MM.1S (cell line): ENCODE results near the gene AKR1B15.

ENCODE experiments used
- DNase-seq: peaks from one replicate; pipeline ENCODE4 v3.0.0-alpha.2; 2015
- H2AFZ ChIP-seq: fragments of 300-600 bp; sonication (generic); 2 replicates; pipeline ENCODE4 v1.6.0; 2016; ENCODE audit warnings: antibody characterized with exemption, low read length
- H3F3A ChIP-seq: fragments of 300-600 bp; sonication (generic); 2 replicates; pipeline ENCODE4 v1.6.1; 2016; ENCODE audit warnings: mild to moderate bottlenecking, antibody characterized with exemption, low read length, moderate library complexity, mixed read lengths; ENCODE audit not compliant: insufficient read depth
- H3K27ac ChIP-seq: fragments of 300-600 bp; sonication (generic); 2 replicates; pipeline ENCODE4 v1.5.1; 2016; ENCODE audit warnings: mild to moderate bottlenecking, low read length
- H3K27me3 ChIP-seq: fragments of 300-600 bp; sonication (generic); replicated peaks from 2 replicates; pipeline ENCODE4 v1.6.0; 2016; ENCODE audit warnings: low read length; ENCODE audit not compliant: insufficient read depth
- H3K36me3 ChIP-seq: fragments of 300-600 bp; sonication (generic); replicated peaks from 2 replicates; pipeline ENCODE4 v1.6.1; 2016; ENCODE audit warnings: mild to moderate bottlenecking, low read length, mixed read lengths; ENCODE audit not compliant: insufficient read depth
- H3K4me1 ChIP-seq: fragments of 300-600 bp; sonication (generic); 2 replicates; pipeline ENCODE4 v1.6.1; 2016; ENCODE audit warnings: low read length, mixed read lengths
- H3K4me2 ChIP-seq: fragments of 300-600 bp; sonication (generic); 2 replicates; pipeline ENCODE4 v1.6.0; 2016; ENCODE audit warnings: low read depth, low read length
- H3K4me3 ChIP-seq: fragments of 300-600 bp; sonication (generic); 2 replicates; pipeline ENCODE4 v1.5.1; 2016; ENCODE audit warnings: low read length, mixed read lengths
- H3K79me2 ChIP-seq: fragments of 300-600 bp; sonication (generic); 2 replicates; pipeline ENCODE4 v1.6.1; 2016; ENCODE audit warnings: mixed run types, low read length, mixed read lengths
- H3K9ac ChIP-seq: fragments of 300-600 bp; sonication (generic); 2 replicates; pipeline ENCODE4 v1.6.1; 2016; ENCODE audit warnings: low read length, mixed read lengths
- H3K9me2 ChIP-seq: fragments of 300-600 bp; sonication (generic); replicated peaks from 2 replicates; pipeline ENCODE4 v1.6.1; 2016; ENCODE audit warnings: mild to moderate bottlenecking, low read length, mixed read lengths; ENCODE audit not compliant: insufficient read depth
- H3K9me3 ChIP-seq: fragments of 300-600 bp; sonication (generic); replicated peaks from 2 replicates; pipeline ENCODE4 v1.6.1; 2016; ENCODE audit warnings: mild to moderate bottlenecking, low read length, mixed read lengths; ENCODE audit not compliant: insufficient read depth
- H4K20me1 ChIP-seq: fragments of 300-600 bp; sonication (generic); 2 replicates; pipeline ENCODE4 v1.6.1; 2016; ENCODE audit warnings: mild to moderate bottlenecking, low read length, moderate library complexity, mixed read lengths; ENCODE audit not compliant: insufficient read depth
- CTCF ChIP-seq: fragments of 300-600 bp; sonication (generic); IDR thresholded peaks from 2 replicates; pipeline ENCODE4 v1.5.1; 2016; ENCODE audit warnings: antibody characterized with exemption, low read length, mixed read lengths
- EZH2 ChIP-seq: fragments of 300-600 bp; sonication (generic); optimal IDR thresholded peaks from 2 replicates; pipeline ENCODE3; 2017; ENCODE audit warnings: low read depth, mild to moderate bottlenecking, antibody characterized with exemption, low read length, mixed read lengths
- EZH2phosphoT487 ChIP-seq: fragments of 300-600 bp; sonication (generic); IDR thresholded peaks from 2 replicates; pipeline ENCODE4 v1.6.1; 2018; ENCODE audit warnings: antibody characterized with exemption, low read length

AKR1B15 gene

DNA sequence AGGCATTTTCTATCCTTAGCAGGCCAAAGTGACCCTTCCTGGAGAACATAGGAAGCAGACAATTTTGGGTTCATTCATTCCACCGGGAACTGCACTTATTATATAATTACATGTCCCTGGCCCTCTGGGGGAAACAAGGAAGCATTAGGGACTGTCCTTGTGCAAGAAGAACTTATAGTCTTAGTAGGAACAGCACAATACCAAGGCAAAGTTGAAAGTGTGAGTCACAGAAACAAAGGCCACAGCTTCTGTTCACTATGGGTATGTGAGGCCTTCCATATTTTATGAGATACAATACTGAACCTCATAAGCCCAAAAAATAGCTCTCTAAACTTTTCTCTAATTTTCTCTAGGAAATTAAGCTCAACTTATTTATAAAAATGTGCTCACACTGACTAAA, 39.9 kb upstream of the AKR1B15 start:
- TF ChIP-seq CTCF = no peak
- no peak for TF ChIP-seq EZH2phosphoT487
- TF ChIP-seq EZH2 = no peak
- no peaks in the 10 kb centered on the region for H4K20me1 ChIP-seq
- H3K36me3 ChIP-seq = no peaks in the 10 kb centered on the region
- H3K4me1 ChIP-seq = no peaks in the 10 kb centered on the region
- H3K9me3 ChIP-seq = no peaks in the 10 kb centered on the region
- H3K9ac ChIP-seq = no peak overlapping the region
- no peaks in the 10 kb centered on the region for H3K27me3 ChIP-seq
- no peak overlapping the region for H2AFZ ChIP-seq
- H3K4me3 ChIP-seq = no peak overlapping the region
- no peaks in the 10 kb centered on the region for H3K9me2 ChIP-seq
- H3K27ac ChIP-seq = no peak overlapping the region
- no peak for DNase-seq
- H3F3A ChIP-seq = no peaks in the 10 kb centered on the region
- H3K79me2 ChIP-seq = no peaks in the 10 kb centered on the region
- no peak overlapping the region for H3K4me2 ChIP-seq

DNA sequence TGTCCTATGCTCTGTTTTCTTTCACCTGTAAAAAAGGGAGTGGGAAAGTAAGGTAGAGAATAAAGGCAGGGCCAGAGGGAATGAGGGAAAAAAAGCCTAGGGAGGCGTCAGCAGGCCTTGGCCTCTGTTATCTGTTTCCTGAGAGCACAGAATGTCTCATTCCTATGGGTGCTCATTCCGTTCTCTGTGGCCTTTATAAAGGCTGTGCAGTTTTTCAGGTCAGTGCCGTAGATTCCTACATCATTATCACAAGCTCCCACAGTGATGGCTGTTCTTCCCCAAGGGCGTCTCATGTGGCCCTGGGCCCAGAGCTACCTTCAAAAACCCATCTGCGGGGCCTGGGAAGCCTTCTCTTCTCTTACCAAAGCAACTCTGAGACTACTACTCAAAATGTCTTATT, 38.3 kb upstream of the AKR1B15 start:
- Histone ChIP-seq H3K4me3 (no peak overlapping the region), H3K9me2 (no peaks in the 10 kb centered on the region), H3K4me1 (0 out of 2 replicates have a peak, but pooled peaks cover 5% of the 10 kb centered on the region), H3K27me3 (no peaks in the 10 kb centered on the region), H3K4me2 (no peak overlapping the region), H3K9me3 (no peaks in the 10 kb centered on the region), H3F3A (no peaks in the 10 kb centered on the region), H3K79me2 (no peaks in the 10 kb centered on the region), H3K9ac (no peak overlapping the region), H4K20me1 (no peaks in the 10 kb centered on the region), H3K36me3 (no peaks in the 10 kb centered on the region), H3K27ac (no peak overlapping the region), H2AFZ (no peak overlapping the region)
- no peak for TF ChIP-seq EZH2phosphoT487
- no peak for TF ChIP-seq EZH2
- TF ChIP-seq CTCF = no peak
- no peak for DNase-seq

GRCh38 chr7:134512271-134512670, 36.6 kb upstream of the AKR1B15 start:
- H3F3A ChIP-seq = no peaks in the 10 kb centered on the region
- TF ChIP-seq EZH2 = no peak
- H3K4me1 ChIP-seq = 0 out of 2 replicates have a peak, but pooled peaks cover 5% of the 10 kb centered on the region
- no peak overlapping the region for H2AFZ ChIP-seq
- H3K9me3 ChIP-seq = no peaks in the 10 kb centered on the region
- H3K27me3 ChIP-seq = no peaks in the 10 kb centered on the region
- H3K4me2 ChIP-seq = no peak overlapping the region
- no peaks in the 10 kb centered on the region for H3K36me3 ChIP-seq
- no peak for DNase-seq
- no peak overlapping the region for H3K27ac ChIP-seq
- H3K9ac ChIP-seq = no peak overlapping the region
- no peaks in the 10 kb centered on the region for H4K20me1 ChIP-seq
- H3K4me3 ChIP-seq = no peak overlapping the region
- no peaks in the 10 kb centered on the region for H3K9me2 ChIP-seq
- H3K79me2 ChIP-seq = no peaks in the 10 kb centered on the region

GRCh38 chr7:134513169-134513752, 35.6 kb upstream of the AKR1B15 start:
- no peaks in the 10 kb centered on the region for H3K9me3 ChIP-seq
- no peaks in the 10 kb centered on the region for H4K20me1 ChIP-seq
- no peaks in the 10 kb centered on the region for H3K36me3 ChIP-seq
- H3K9ac ChIP-seq = no peak overlapping the region
- peak; percentile 65 for DNase-seq
- no peak overlapping the region for H3K4me2 ChIP-seq
- no peak overlapping the region for H3K27ac ChIP-seq
- no peak overlapping the region for H2AFZ ChIP-seq
- no peak overlapping the region for H3K4me3 ChIP-seq
- H3K9me2 ChIP-seq = no peaks in the 10 kb centered on the region
- peak; percentile 83 for TF ChIP-seq CTCF
- no peak for TF ChIP-seq EZH2phosphoT487
- no peaks in the 10 kb centered on the region for H3K79me2 ChIP-seq
- H3K27me3 ChIP-seq = no peaks in the 10 kb centered on the region
- H3K4me1 ChIP-seq = 0 out of 2 replicates have a peak, but pooled peaks cover 5% of the 10 kb centered on the region
- H3F3A ChIP-seq = no peaks in the 10 kb centered on the region
